Measurements from ENCODE around the gene AXIN1. TPM values are rescaled to one million over a fixed set of nuclear protein-coding genes. Genes with fewer than 3 reads are reported as not detected.
"Not testable (repeated sequence)": the region's sequence is repeated elsewhere in the genome, so short reads cannot be mapped to it uniquely, and the experiment has no call there.

Gene AXIN1
- polyA plus RNA-seq, 4 donors, result 24.5 to 33.6 (median 27.6) TPM

GRCh38 chr16:340370-341091 is 12.0 kb downstream of the AXIN1 start:
- Histone ChIP-seq H3K9me3 (ENCODE audit: control insufficient read depth in 2 of 2, insufficient read depth in 1 of 2, low read depth in 1 of 2, low read length in 1 of 2) (no peaks in the 10 kb centered on the region), H3K36me3 (ENCODE audit: control insufficient read depth in 3 of 3, insufficient read depth in 2 of 3, low read depth in 1 of 3, low read length in 3 of 3) (peaks cover 0 to 62% (median 0%) of the 10 kb centered on the region in 3 donors), H3K4me1 (ENCODE audit: control insufficient read depth in 3 of 3, insufficient read depth in 2 of 3, low read depth in 1 of 3, low read length in 2 of 3) (peaks cover 0 to 26% (median 5%) of the 10 kb centered on the region in 3 donors), H3K4me3 (ENCODE audit: low read depth in 1 of 3, low read length in 3 of 3) (no peak overlapping the region), H3K27ac (ENCODE audit: low read depth in 1 of 3, low read length in 2 of 3) (peak overlapping the region in 1 of 3 donors; percentile 74), H3K27me3 (ENCODE audit: control insufficient read depth in 3 of 3, insufficient read depth in 3 of 3, low read length in 3 of 3) (no peaks in the 10 kb centered on the region)
- WGBS, 3 donors, result 85 to 89% (median 85%) methylated on average over 23 of the region's 23 CpGs
- FAIRE-seq (no peak), DNase-seq (no peak)

- Histone ChIP-seq H3K36me3 (ENCODE audit: control insufficient read depth in 3 of 3, insufficient read depth in 2 of 3, low read depth in 1 of 3, low read length in 3 of 3) (peaks cover 0 to 58% (median 0%) of the 10 kb centered on the region in 3 donors), H3K27ac (ENCODE audit: low read depth in 1 of 3, low read length in 2 of 3) (peak overlapping the region in 1 of 3 donors; percentile 74), H3K4me1 (ENCODE audit: control insufficient read depth in 3 of 3, insufficient read depth in 2 of 3, low read depth in 1 of 3, low read length in 2 of 3) (peaks cover 0 to 30% (median 5%) of the 10 kb centered on the region in 3 donors), H3K4me3 (ENCODE audit: low read depth in 1 of 3, low read length in 3 of 3) (no peak overlapping the region), H3K27me3 (ENCODE audit: control insufficient read depth in 3 of 3, insufficient read depth in 3 of 3, low read length in 3 of 3) (no peaks in the 10 kb centered on the region), H3K9me3 (ENCODE audit: control insufficient read depth in 2 of 2, insufficient read depth in 1 of 2, low read depth in 1 of 2, low read length in 1 of 2) (no peaks in the 10 kb centered on the region)
- FAIRE-seq (no peak), DNase-seq (peak; percentile 40 to 82)
- 28 to 50% (median 36%) methylated on average over 5 of the region's 5 CpGs for WGBS, 3 donors
Observed at GRCh38 chr16:339680-340079, 12.8 kb downstream of the AXIN1 start.

GRCh38 chr16:337975-338575 is 14.4 kb downstream of the AXIN1 start:
- H3K9me3 ChIP-seq (ENCODE audit: control insufficient read depth in 2 of 2, insufficient read depth in 1 of 2, low read depth in 1 of 2, low read length in 1 of 2), result no peaks in the 10 kb centered on the region
- 83 to 86% (median 84%) methylated on average over 21 of the region's 21 CpGs for WGBS, 3 donors
- peaks cover 0 to 33% (median 5%) of the 10 kb centered on the region in 3 donors for H3K4me1 ChIP-seq (ENCODE audit: control insufficient read depth in 3 of 3, insufficient read depth in 2 of 3, low read depth in 1 of 3, low read length in 2 of 3)
- peaks cover 0 to 42% (median 0%) of the 10 kb centered on the region in 3 donors for H3K36me3 ChIP-seq (ENCODE audit: control insufficient read depth in 3 of 3, insufficient read depth in 2 of 3, low read depth in 1 of 3, low read length in 3 of 3)
- DNase-seq (no peak), FAIRE-seq (no peak)
- H3K27me3 ChIP-seq (ENCODE audit: control insufficient read depth in 3 of 3, insufficient read depth in 3 of 3, low read length in 3 of 3), result no peaks in the 10 kb centered on the region
- peak overlapping the region in 1 of 3 donors; percentile 33 for H3K27ac ChIP-seq (ENCODE audit: low read depth in 1 of 3, low read length in 2 of 3)
- no peak overlapping the region for H3K4me3 ChIP-seq (ENCODE audit: low read depth in 1 of 3, low read length in 3 of 3)

- Histone ChIP-seq H3K9me3 (ENCODE audit: control insufficient read depth in 2 of 2, insufficient read depth in 1 of 2, low read depth in 1 of 2, low read length in 1 of 2) (no peaks in the 10 kb centered on the region), H3K27ac (ENCODE audit: low read depth in 1 of 3, low read length in 2 of 3) (no peak overlapping the region), H3K27me3 (ENCODE audit: control insufficient read depth in 3 of 3, insufficient read depth in 3 of 3, low read length in 3 of 3) (no peaks in the 10 kb centered on the region), H3K36me3 (ENCODE audit: control insufficient read depth in 3 of 3, insufficient read depth in 2 of 3, low read depth in 1 of 3, low read length in 3 of 3) (peaks cover 0 to 35% (median 0%) of the 10 kb centered on the region in 3 donors), H3K4me1 (ENCODE audit: control insufficient read depth in 3 of 3, insufficient read depth in 2 of 3, low read depth in 1 of 3, low read length in 2 of 3) (peaks cover 0 to 33% (median 5%) of the 10 kb centered on the region in 3 donors), H3K4me3 (ENCODE audit: low read depth in 1 of 3, low read length in 3 of 3) (no peak overlapping the region)
- WGBS, 3 donors, result 76 to 87% (median 77%) methylated on average over 10 of the region's 10 CpGs
- FAIRE-seq (no peak), DNase-seq (no peak)
Observed at GRCh38 chr16:337437-337836, 15.1 kb downstream of the AXIN1 start.

GRCh38 chr16:336269-336668 is 16.3 kb downstream of the AXIN1 start:
- H3K27ac ChIP-seq (ENCODE audit: low read depth in 1 of 3, low read length in 2 of 3), result no peak overlapping the region
- H3K27me3 ChIP-seq (ENCODE audit: control insufficient read depth in 3 of 3, insufficient read depth in 3 of 3, low read length in 3 of 3), result no peaks in the 10 kb centered on the region
- H3K4me1 ChIP-seq (ENCODE audit: control insufficient read depth in 3 of 3, insufficient read depth in 2 of 3, low read depth in 1 of 3, low read length in 2 of 3), result peaks cover 0 to 38% (median 5%) of the 10 kb centered on the region in 3 donors
- 88 to 90% (median 89%) methylated on average over 11 of the region's 11 CpGs for WGBS, 3 donors
- no peaks in the 10 kb centered on the region for H3K9me3 ChIP-seq (ENCODE audit: control insufficient read depth in 2 of 2, insufficient read depth in 1 of 2, low read depth in 1 of 2, low read length in 1 of 2)
- no peak for DNase-seq
- FAIRE-seq, result no peak
- no peak overlapping the region for H3K4me3 ChIP-seq (ENCODE audit: low read depth in 1 of 3, low read length in 3 of 3)
- peaks cover 0 to 30% (median 0%) of the 10 kb centered on the region in 3 donors for H3K36me3 ChIP-seq (ENCODE audit: control insufficient read depth in 3 of 3, insufficient read depth in 2 of 3, low read depth in 1 of 3, low read length in 3 of 3)

- H3K27me3 ChIP-seq (ENCODE audit: control insufficient read depth in 3 of 3, insufficient read depth in 3 of 3, low read length in 3 of 3); H3K9me3 ChIP-seq (ENCODE audit: control insufficient read depth in 2 of 2, insufficient read depth in 1 of 2, low read depth in 1 of 2, low read length in 1 of 2); DNase-seq; H3K4me3 ChIP-seq (ENCODE audit: low read depth in 1 of 3, low read length in 3 of 3); FAIRE-seq: not testable (repeated sequence)
- Histone ChIP-seq H3K36me3 (ENCODE audit: control insufficient read depth in 3 of 3, insufficient read depth in 2 of 3, low read depth in 1 of 3, low read length in 3 of 3) (peaks cover 0 to 23% (median 0%) of the 10 kb centered on the region in 3 donors), H3K4me1 (ENCODE audit: control insufficient read depth in 3 of 3, insufficient read depth in 2 of 3, low read depth in 1 of 3, low read length in 2 of 3) (peaks cover 3 to 40% (median 6%) of the 10 kb centered on the region in 3 donors), H3K27ac (ENCODE audit: low read depth in 1 of 3, low read length in 2 of 3) (peak overlapping the region in 1 of 3 donors; percentile 67)
- WGBS, 3 donors, result 82 to 86% (median 83%) methylated on average over 11 of the region's 11 CpGs
Observed at GRCh38 chr16:334861-335632, 17.5 kb downstream of the AXIN1 start.

GRCh38 chr16:334164-334832 is 18.2 kb downstream of the AXIN1 start:
- not testable (repeated sequence) for DNase-seq; FAIRE-seq; H3K9me3 ChIP-seq (ENCODE audit: control insufficient read depth in 2 of 2, insufficient read depth in 1 of 2, low read depth in 1 of 2, low read length in 1 of 2); H3K27me3 ChIP-seq (ENCODE audit: control insufficient read depth in 3 of 3, insufficient read depth in 3 of 3, low read length in 3 of 3); H3K4me3 ChIP-seq (ENCODE audit: low read depth in 1 of 3, low read length in 3 of 3)
- H3K27ac ChIP-seq (ENCODE audit: low read depth in 1 of 3, low read length in 2 of 3), result peak overlapping the region in 1 of 3 donors; percentile 41
- WGBS, 3 donors, result 97 to 99% (median 98%) methylated on average over 4 to 5 of the region's 5 CpGs
- peaks cover 0 to 24% (median 0%) of the 10 kb centered on the region in 3 donors for H3K36me3 ChIP-seq (ENCODE audit: control insufficient read depth in 3 of 3, insufficient read depth in 2 of 3, low read depth in 1 of 3, low read length in 3 of 3)
- H3K4me1 ChIP-seq (ENCODE audit: control insufficient read depth in 3 of 3, insufficient read depth in 2 of 3, low read depth in 1 of 3, low read length in 2 of 3), result peaks cover 3 to 35% (median 3%) of the 10 kb centered on the region in 3 donors
